Heart left ventricle (tissue), 16 donors: ENCODE results near the gene HYOU1. TPM values are rescaled to one million over a fixed set of nuclear protein-coding genes. Genes with fewer than 3 reads are reported as not detected.

ENCODE experiments used
- ATAC-seq, 4 donors: fragments of 200-7000 bp; cut with Tn5 transposase; one replicate each; pipeline ENCODE4 v1.9.1; 2020 to 2022; ENCODE audit warnings: moderate library complexity in 4 of 4, mild to moderate bottlenecking in 3 of 4, moderate number of reproducible peaks in 1 of 4
- DNase-seq, 5 donors: peaks; one replicate each; pipeline ENCODE4 v3.0.0-alpha.2; 2020
- H3K27ac ChIP-seq, 12 donors: fragments of 200-600 bp; sonication (generic) in 4 of 12; one replicate each; pipeline versions ENCODE4 v1.5.0 to v1.8.0; 2016 to 2022; ENCODE audit warnings: mild to moderate bottlenecking in 2 of 12
- H3K27me3 ChIP-seq, 9 donors: fragments of 200-600 bp; sonication (generic) in 2 of 9; one replicate each; pipeline versions ENCODE4 v1.5.1 to v1.8.0; 2016 to 2022; ENCODE audit warnings: mild to moderate bottlenecking in 3 of 9
- H3K36me3 ChIP-seq, 9 donors: fragments of 200-600 bp; sonication (generic) in 2 of 9; one replicate each; pipeline versions ENCODE4 v1.5.0 to v1.8.0; 2018 to 2022; ENCODE audit warnings: mild to moderate bottlenecking in 2 of 9
- H3K4me1 ChIP-seq, 12 donors: fragments of 200-600 bp; sonication (generic) in 4 of 12; one replicate each; pipeline versions ENCODE4 v1.5.0 to v1.8.0; 2016 to 2022; ENCODE audit warnings: mild to moderate bottlenecking in 3 of 12
- H3K4me3 ChIP-seq, 12 donors: fragments of 200-600 bp; sonication (generic) in 4 of 12; one replicate each; pipeline versions ENCODE4 v1.5.0 to v1.8.0; 2017 to 2022; ENCODE audit warnings: mild to moderate bottlenecking in 9 of 12, moderate library complexity in 4 of 12
- H3K9me3 ChIP-seq, 12 donors: fragments of 200-600 bp; sonication (generic) in 4 of 12; one replicate each; pipeline versions ENCODE4 v1.5.0 to v1.8.0; 2016 to 2022; ENCODE audit warnings: mild to moderate bottlenecking in 1 of 12
- CTCF ChIP-seq, 12 donors: fragments of 200-600 bp; sonication (generic) in 4 of 12; IDR thresholded peaks; one replicate each; pipeline versions ENCODE4 v1.5.0 to v1.8.0; 2018 to 2022; ENCODE audit warnings: antibody characterized with exemption in 12 of 12, mild to moderate bottlenecking in 5 of 12
- POLR2A ChIP-seq, 2 donors: fragments of 450-650 bp; IDR thresholded peaks; one replicate each; pipeline ENCODE4 v1.6.1; 2017; ENCODE audit warnings: antibody characterized with exemption in 2 of 2, mild to moderate bottlenecking in 2 of 2, moderate library complexity in 2 of 2
- WGBS, 4 donors: extraction: QIAGEN DNeasy Blood & Tissue Kit in 2 of 4; methylation state at CpG; one replicate each; pipeline versions ENCODE4 v1.1.5 to v1.1.7; 2013 to 2018; 5-methylcytosine and 5-hydroxymethylcytosine counted together
- intact Hi-C, 10 donors: fragments of 100-400 bp; cut with DNase I; formaldehyde crosslinking; loops; one replicate each; pipeline versions ENCODE4 v1.11.1 to v1.14.2; 2022
- polyA plus RNA-seq, 2 donors: library from polyadenylated mRNA; stranded (reverse); fragments of 200-250 nt; gene quantifications; one replicate each; pipeline ENCODE4 v1.2.3, GENCODE V29; 2013
- total RNA-seq, 9 donors: library from RNA; depleted of rRNA in 2 of 9; stranded (reverse); fragments of >200 nt in 2 of 9; fragmentation: NEBNext Ultra II Directional in 3 of 9; extraction: Animal tissue kit (Norgen Biotek cat#: 25700) in 3 of 9; gene quantifications; one replicate each; pipeline versions ENCODE4 v1.1.0 to v1.2.4, GENCODE V29; 2016 to 2023
- donor health status: ischemic (EF 13 %, LVEDD 7.1; RV severe dilation, severe dysfunction).
- donor health status: healthy with polysubstance abuse.
- donor health status: DM: no; HTN: yes; CAD: no.
- donor health status: DM: no; HTN: no; CAD: no.
- donor health status: ischemic (EF 25% LVEDD 6.9; RV normal size, moderate dysfunction).
- donor health status: ischemic (EF 25% LVEDD 5.7; RV mildly dilated, moderate dysfunction).
- donor health status: healthy.
- donor health status: DM: yes; HTN: yes; CAD: no.
- donor health status: ischemic (EF 35%, LVEDD 5.7; RV mildly dilated, moderate dysfunction).
- donor health status: nonischemic (EF 11% LVEDD 7.7; RV severe dilation, severe dysfunction).
- donor health status: DM: yes; HTN: yes; CAD: no.
- donor health status: PGD.
- donor health status: ischemic (EF 29% LVEDD 5.4; RV normal size, mild dysfunction).
- donor health status: nonischemic (EF 23%, LVEDD 6.1; RV moderate dilation, normal function).

The HYOU1 gene
- total and polyA plus RNA-seq, 11 donors = 34.7 to 260 (median 68.6) TPM

- H3K27me3 ChIP-seq = no peaks in the 10 kb centered on the region
- DNase-seq (no peak), ATAC-seq (no peak)
- H3K36me3 ChIP-seq = peaks cover 0 to 27% (median 12%) of the 10 kb centered on the region in 9 donors
- intact Hi-C loops = loop anchor here in 1 of 10 donors (5.0 to 10.0 kb wide), 2 partner anchors 36 to 104 kb away; no protein-coding TSS in a partner anchor
- no peak overlapping the region for H3K27ac ChIP-seq
- no peak overlapping the region for H3K4me3 ChIP-seq
- 72 to 79% (median 77%) methylated on average over 9 of the region's 9 CpGs for WGBS, 4 donors
- TF ChIP-seq CTCF (IDR thresholded peaks at IDR 0.05) = no peak
- no peaks in the 10 kb centered on the region for H3K9me3 ChIP-seq
- H3K4me1 ChIP-seq = peaks cover 6 to 35% (median 20%) of the 10 kb centered on the region in 12 donors
Observed at GRCh38 chr11:119091178-119091577, 34.2 kb upstream of the HYOU1 start.

- peaks cover 7 to 39% (median 26%) of the 10 kb centered on the region in 12 donors for H3K4me1 ChIP-seq
- H3K36me3 ChIP-seq = peaks cover 0 to 27% (median 12%) of the 10 kb centered on the region in 9 donors
- DNase-seq (no peak), ATAC-seq (no peak)
- 88 to 100% (median 95%) methylated on average over 1 of the region's 1 CpG for WGBS, 4 donors
- no peak overlapping the region for H3K27ac ChIP-seq
- H3K27me3 ChIP-seq = no peaks in the 10 kb centered on the region
- TF ChIP-seq CTCF (IDR thresholded peaks at IDR 0.05) = no peak
- TF ChIP-seq POLR2A (IDR thresholded peaks at IDR 0.05) = no peak
- intact Hi-C loops = loop anchor here in 1 of 10 donors (10.0 kb wide), 1 partner anchor 105 kb away; no protein-coding TSS in a partner anchor
- no peak overlapping the region for H3K4me3 ChIP-seq
- no peaks in the 10 kb centered on the region for H3K9me3 ChIP-seq
Observed at GRCh38 chr11:119089319-119089718, 32.3 kb upstream of the HYOU1 start.

GRCh38 chr11:119088406-119088805, 31.4 kb upstream of the HYOU1 start:
- WGBS, 4 donors = 86 to 97% (median 91%) methylated on average over 9 of the region's 9 CpGs
- peaks cover 1 to 34% (median 18%) of the 10 kb centered on the region in 12 donors for H3K4me1 ChIP-seq
- DNase-seq (no peak), ATAC-seq (no peak)
- H3K27ac ChIP-seq = no peak overlapping the region
- intact Hi-C loops = loop anchor here in 1 of 10 donors (10.0 kb wide), 1 partner anchor 106 kb away; no protein-coding TSS in a partner anchor
- TF ChIP-seq CTCF (IDR thresholded peaks at IDR 0.05) (no peak), POLR2A (IDR thresholded peaks at IDR 0.05) (no peak)
- peaks cover 0 to 27% (median 12%) of the 10 kb centered on the region in 9 donors for H3K36me3 ChIP-seq
- no peak overlapping the region for H3K4me3 ChIP-seq
- H3K9me3 ChIP-seq = no peaks in the 10 kb centered on the region
- H3K27me3 ChIP-seq = no peaks in the 10 kb centered on the region

GRCh38 chr11:119087747-119088241, 30.8 kb upstream of the HYOU1 start:
- WGBS, 4 donors = 80 to 100% (median 95%) methylated on average over 1 to 2 of the region's 2 CpGs
- Histone ChIP-seq H3K27ac (no peak overlapping the region), H3K36me3 (peaks cover 0 to 22% (median 8%) of the 10 kb centered on the region in 9 donors), H3K9me3 (no peaks in the 10 kb centered on the region), H3K4me3 (no peak overlapping the region), H3K4me1 (peaks cover 0 to 28% (median 12%) of the 10 kb centered on the region in 12 donors), H3K27me3 (no peaks in the 10 kb centered on the region)
- peak in 1 of 5 donors; percentile 9 for DNase-seq
- intact Hi-C loops = loop anchor here in 1 of 10 donors (10.0 kb wide), 1 partner anchor 107 kb away; no protein-coding TSS in a partner anchor
- TF ChIP-seq POLR2A (IDR thresholded peaks at IDR 0.05) (no peak), CTCF (IDR thresholded peaks at IDR 0.05) (no peak)
- no peak for ATAC-seq
